PFSK-1 (cell line): ENCODE data around the gene TESMIN.

Experiments
- POLR2AphosphoS5 ChIP-seq: IDR thresholded peaks from 2 replicates; pipeline ENCODE4 v1.6.1; 2012; ENCODE audit warnings: low read depth, mild to moderate bottlenecking, control low read depth, low read length, moderate library complexity
- SIN3A ChIP-seq: IDR thresholded peaks from 2 replicates; pipeline ENCODE4 v1.6.1; 2012; ENCODE audit warnings: mild to moderate bottlenecking, low read length, moderate library complexity, borderline replicate concordance; ENCODE audit not compliant: insufficient read depth
- TF ChIP-seq, protein P1 (sequence below), 2 experiments: IDR thresholded peaks; 2 replicates each; pipeline versions ENCODE4 v1.6.1 to v1.8.0; 2011 to 2012; ENCODE audit warnings: low read depth in 2 of 2, low read length in 2 of 2, control low read depth in 1 of 2, inconsistent platforms in 1 of 2, mild to moderate bottlenecking in 1 of 2, moderate library complexity in 1 of 2; ENCODE audit not compliant: insufficient read depth in 1 of 2

DNA sequence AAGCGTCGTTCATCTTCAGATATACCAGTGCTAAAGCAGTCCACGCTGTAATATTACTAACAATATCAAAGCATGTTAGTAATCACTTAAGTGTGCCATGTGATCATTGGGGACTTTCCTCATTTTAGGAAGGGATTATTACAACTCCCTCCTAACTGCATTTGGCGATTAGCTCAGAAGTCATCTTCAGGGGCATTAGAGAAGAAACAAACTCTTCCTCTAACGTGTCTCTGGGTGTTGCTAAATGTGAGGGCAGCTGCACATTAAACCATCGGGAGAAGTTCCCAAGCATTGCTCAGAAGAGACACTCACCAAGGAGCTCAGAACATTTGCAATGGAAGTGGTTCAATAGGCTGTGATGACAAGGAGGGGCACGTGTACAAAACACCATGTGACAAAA lies 17.2 kb downstream of the TESMIN start:
- TF ChIP-seq POLR2AphosphoS5 (no peak), SIN3A (no peak)
- TF ChIP-seq, protein P1, sequence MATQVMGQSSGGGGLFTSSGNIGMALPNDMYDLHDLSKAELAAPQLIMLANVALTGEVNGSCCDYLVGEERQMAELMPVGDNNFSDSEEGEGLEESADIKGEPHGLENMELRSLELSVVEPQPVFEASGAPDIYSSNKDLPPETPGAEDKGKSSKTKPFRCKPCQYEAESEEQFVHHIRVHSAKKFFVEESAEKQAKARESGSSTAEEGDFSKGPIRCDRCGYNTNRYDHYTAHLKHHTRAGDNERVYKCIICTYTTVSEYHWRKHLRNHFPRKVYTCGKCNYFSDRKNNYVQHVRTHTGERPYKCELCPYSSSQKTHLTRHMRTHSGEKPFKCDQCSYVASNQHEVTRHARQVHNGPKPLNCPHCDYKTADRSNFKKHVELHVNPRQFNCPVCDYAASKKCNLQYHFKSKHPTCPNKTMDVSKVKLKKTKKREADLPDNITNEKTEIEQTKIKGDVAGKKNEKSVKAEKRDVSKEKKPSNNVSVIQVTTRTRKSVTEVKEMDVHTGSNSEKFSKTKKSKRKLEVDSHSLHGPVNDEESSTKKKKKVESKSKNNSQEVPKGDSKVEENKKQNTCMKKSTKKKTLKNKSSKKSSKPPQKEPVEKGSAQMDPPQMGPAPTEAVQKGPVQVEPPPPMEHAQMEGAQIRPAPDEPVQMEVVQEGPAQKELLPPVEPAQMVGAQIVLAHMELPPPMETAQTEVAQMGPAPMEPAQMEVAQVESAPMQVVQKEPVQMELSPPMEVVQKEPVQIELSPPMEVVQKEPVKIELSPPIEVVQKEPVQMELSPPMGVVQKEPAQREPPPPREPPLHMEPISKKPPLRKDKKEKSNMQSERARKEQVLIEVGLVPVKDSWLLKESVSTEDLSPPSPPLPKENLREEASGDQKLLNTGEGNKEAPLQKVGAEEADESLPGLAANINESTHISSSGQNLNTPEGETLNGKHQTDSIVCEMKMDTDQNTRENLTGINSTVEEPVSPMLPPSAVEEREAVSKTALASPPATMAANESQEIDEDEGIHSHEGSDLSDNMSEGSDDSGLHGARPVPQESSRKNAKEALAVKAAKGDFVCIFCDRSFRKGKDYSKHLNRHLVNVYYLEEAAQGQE (IDR thresholded peaks at IDR 0.05; ENCODE audit: insufficient read depth in 1 of 2, low read depth in 2 of 2, low read length in 2 of 2): no peak
